Measurements from ENCODE around the gene SERPINE2. TPM values are rescaled to one million over a fixed set of nuclear protein-coding genes. Genes with fewer than 3 reads are reported as not detected.

The SERPINE2 gene
- polyA plus RNA-seq, 1 experiment, result 24.0 TPM

- DNase-seq (ENCODE audit: low read depth, low spot score), result no peak
- Histone ChIP-seq H3K27ac (ENCODE audit: low read depth, low read length) (no peak overlapping the region), H3K27me3 (ENCODE audit: control insufficient read depth, insufficient read depth, low read length) (no peaks in the 10 kb centered on the region), H3K4me3 (ENCODE audit: low read depth, low read length) (no peak overlapping the region), H3K9me3 (ENCODE audit: control insufficient read depth, insufficient read depth, low read length) (no peaks in the 10 kb centered on the region)
- TF ChIP-seq CTCF (IDR thresholded peaks at IDR 0.05; ENCODE audit: low read depth, low read length), result no peak
- CTCF ChIA-PET, result interaction anchor here (1.1 to 3.5 kb wide), 4 partner anchors 8 to 306 kb away, joined by 3 to 31 read pairs (median 6); no protein-coding TSS in a partner anchor
- POLR2A ChIA-PET, result no interaction called here
These were observed 60.6 kb downstream of the SERPINE2 start for GRCh38 chr2:223978451-223978850.

- H3K27ac ChIP-seq (ENCODE audit: low read depth, low read length), result no peak overlapping the region
- H3K9me3 ChIP-seq (ENCODE audit: control insufficient read depth, insufficient read depth, low read length), result no peaks in the 10 kb centered on the region
- ChIA-PET CTCF (interaction anchor here (1.1 to 1.5 kb wide), 4 partner anchors 17 to 308 kb away, joined by 3 to 9 read pairs (median 8); no protein-coding TSS in a partner anchor), POLR2A (no interaction called here)
- TF ChIP-seq CTCF (IDR thresholded peaks at IDR 0.05; ENCODE audit: low read depth, low read length), result no peak
- no peaks in the 10 kb centered on the region for H3K27me3 ChIP-seq (ENCODE audit: control insufficient read depth, insufficient read depth, low read length)
- DNase-seq (ENCODE audit: low read depth, low spot score), result no peak
- no peak overlapping the region for H3K4me3 ChIP-seq (ENCODE audit: low read depth, low read length)
These were observed 62.4 kb downstream of the SERPINE2 start for GRCh38 chr2:223976635-223977226.

GRCh38 chr2:223973606-223974005 is 65.5 kb downstream of the SERPINE2 start:
- H3K9me3 ChIP-seq (ENCODE audit: control insufficient read depth, insufficient read depth, low read length), result no peaks in the 10 kb centered on the region
- DNase-seq (ENCODE audit: low read depth, low spot score), result no peak
- no peaks in the 10 kb centered on the region for H3K27me3 ChIP-seq (ENCODE audit: control insufficient read depth, insufficient read depth, low read length)
- ChIA-PET CTCF (interaction anchor here (7.7 to 8.4 kb wide), 2 partner anchors 19 to 312 kb away, joined by 137 to 309 read pairs; no protein-coding TSS in a partner anchor), POLR2A (no interaction called here)
- no peak for TF ChIP-seq CTCF (IDR thresholded peaks at IDR 0.05; ENCODE audit: low read depth, low read length)
- no peak overlapping the region for H3K4me3 ChIP-seq (ENCODE audit: low read depth, low read length)
- no peak overlapping the region for H3K27ac ChIP-seq (ENCODE audit: low read depth, low read length)

GRCh38 chr2:223972656-223973102 is 66.4 kb downstream of the SERPINE2 start:
- CTCF ChIA-PET, result interaction anchor here (0.8 to 8.4 kb wide), 6 partner anchors 9 to 397 kb away, joined by 3 to 309 read pairs (median 44); partner anchors contain the start of gene MRPL44

More at GRCh38 chr2:223972656-223973102, 66.4 kb downstream of the SERPINE2 start:
- no peaks in the 10 kb centered on the region for H3K27me3 ChIP-seq (ENCODE audit: control insufficient read depth, insufficient read depth, low read length)
- POLR2A ChIA-PET, result no interaction called here
- no peak overlapping the region for H3K27ac ChIP-seq (ENCODE audit: low read depth, low read length)
- no peak for TF ChIP-seq CTCF (IDR thresholded peaks at IDR 0.05; ENCODE audit: low read depth, low read length)
- no peaks in the 10 kb centered on the region for H3K9me3 ChIP-seq (ENCODE audit: control insufficient read depth, insufficient read depth, low read length)
- DNase-seq (ENCODE audit: low read depth, low spot score), result no peak
- no peak overlapping the region for H3K4me3 ChIP-seq (ENCODE audit: low read depth, low read length)
